HG03060 (cell line): ENCODE data around the gene GTF3C4.
"Not testable (repeated sequence)": the region's sequence is repeated elsewhere in the genome, so short reads cannot be mapped to it uniquely, and the experiment has no call there.

Source experiments
- ATAC-seq: cut with Tn5 transposase; IDR thresholded peaks from one replicate; pipeline ENCODE4 v1.9.1; 2021; ENCODE audit warnings: low read depth, moderate number of reproducible peaks; ENCODE audit not compliant: unreplicated experiment

Gene GTF3C4

DNA sequence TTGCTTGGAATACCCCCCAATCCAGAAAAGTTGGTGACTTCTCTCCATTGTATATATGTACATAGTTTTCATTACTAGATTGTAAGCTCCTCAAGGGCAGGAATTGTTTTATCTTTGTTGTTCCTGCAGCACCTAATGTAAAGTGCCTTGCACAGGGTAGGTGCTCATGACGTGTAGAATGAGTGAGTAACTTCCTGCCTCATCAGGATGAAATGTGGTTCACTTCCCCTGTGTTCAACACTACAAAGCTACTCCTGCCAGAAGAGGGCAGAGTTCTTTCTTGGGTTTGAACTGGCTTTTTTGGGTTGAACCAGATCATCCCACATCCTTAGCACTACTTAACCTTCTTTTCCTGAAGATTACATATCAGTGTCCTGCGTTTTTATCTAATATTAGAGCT is 23.9 kb downstream of the GTF3C4 start:
- ATAC-seq: no peak

DNA sequence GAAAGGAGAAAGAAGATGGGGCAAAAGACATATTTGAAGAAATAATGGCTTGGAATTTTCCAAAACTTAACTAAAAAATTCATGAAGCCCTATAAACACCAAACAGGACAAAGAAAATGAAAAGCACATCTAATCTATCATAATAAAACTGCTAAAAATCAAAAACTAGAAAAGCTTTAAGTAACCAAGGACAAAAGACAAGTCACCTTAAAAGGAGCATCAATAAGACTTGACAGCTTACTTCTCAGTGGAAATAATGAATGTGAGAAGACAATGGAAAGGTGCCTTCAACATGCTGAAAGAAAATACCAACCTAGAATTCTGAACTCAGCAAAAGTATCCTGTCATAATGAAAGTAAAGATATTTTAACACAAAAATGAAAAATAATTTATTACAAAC is 27.0 kb downstream of the GTF3C4 start:
- ATAC-seq: no peak

DNA sequence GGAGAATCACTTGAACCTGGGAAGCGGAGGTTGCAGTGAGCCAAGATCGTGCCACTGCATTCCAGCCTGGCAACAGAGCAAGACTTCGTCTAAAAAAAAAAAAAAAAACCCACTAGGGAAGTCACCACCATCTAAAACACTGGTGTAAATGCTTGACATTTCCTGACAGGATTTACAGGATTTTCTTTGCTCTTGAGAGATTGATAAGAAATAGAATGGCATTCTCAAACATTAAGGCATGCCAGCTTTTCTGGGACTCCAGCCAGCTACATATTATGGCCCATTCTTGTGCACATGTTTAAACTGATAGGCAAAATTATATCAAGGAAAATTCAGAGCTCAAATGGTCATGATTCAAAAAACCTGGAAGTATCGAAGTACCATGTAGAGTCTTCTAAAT is 28.7 kb downstream of the GTF3C4 start:
- no peak for ATAC-seq

DNA sequence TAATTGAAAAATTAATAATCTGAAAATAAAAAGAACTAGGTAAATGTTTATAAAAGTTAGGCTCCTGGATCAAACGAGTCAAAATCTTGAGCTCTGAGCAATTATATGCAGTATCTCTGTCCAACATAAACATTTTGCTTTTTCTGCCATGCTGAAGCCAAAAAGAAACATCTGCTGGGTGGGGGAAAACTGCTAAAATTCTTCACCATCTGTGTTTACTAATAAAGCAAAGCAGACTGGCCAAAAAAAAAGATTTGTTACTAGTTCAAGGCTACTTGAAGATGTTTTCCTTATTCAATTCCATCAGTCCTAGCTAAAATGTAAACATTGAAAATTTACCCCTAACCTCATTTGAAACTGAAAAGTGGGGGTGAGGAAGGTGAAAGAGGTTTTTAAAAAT is 29.7 kb downstream of the GTF3C4 start:
- ATAC-seq: no peak

DNA sequence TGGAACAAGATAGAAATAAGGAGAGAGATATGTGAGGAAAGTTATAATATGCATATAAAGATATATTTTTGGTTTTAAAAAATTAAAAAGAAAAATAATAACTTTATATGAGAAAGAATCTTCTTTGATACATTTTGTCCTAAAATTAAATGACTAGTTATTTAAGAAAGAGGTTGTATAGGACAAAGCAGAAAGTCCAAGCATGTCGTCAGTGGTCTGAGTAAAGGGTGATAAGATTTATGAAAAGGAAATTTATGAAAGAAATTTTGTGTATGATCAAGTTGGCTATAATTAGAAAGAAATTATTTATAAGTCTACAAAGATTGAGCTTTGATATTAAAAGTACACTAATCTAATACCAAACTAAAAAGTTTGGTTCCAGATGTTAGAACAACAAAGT is 32.0 kb downstream of the GTF3C4 start:
- ATAC-seq: no peak

DNA sequence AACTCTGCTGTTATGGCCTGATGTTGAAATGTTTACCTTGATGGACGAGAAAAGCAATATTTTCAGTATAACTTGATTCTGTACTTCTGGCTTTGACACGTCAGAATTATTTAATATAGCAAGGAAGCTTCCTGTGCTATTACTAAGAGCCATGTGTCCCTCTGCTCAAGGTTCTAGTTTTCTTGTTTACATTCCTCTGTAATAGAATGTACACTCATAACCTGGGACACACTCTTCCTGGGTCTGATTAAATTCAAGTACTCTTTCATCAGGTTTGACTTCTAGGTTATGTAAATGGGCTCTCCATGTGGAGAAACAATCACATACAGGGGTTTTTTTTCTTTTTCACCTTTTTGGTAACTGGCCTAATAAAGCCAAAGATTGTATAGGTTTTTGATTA is 33.1 kb downstream of the GTF3C4 start:
- ATAC-seq: no peak

DNA sequence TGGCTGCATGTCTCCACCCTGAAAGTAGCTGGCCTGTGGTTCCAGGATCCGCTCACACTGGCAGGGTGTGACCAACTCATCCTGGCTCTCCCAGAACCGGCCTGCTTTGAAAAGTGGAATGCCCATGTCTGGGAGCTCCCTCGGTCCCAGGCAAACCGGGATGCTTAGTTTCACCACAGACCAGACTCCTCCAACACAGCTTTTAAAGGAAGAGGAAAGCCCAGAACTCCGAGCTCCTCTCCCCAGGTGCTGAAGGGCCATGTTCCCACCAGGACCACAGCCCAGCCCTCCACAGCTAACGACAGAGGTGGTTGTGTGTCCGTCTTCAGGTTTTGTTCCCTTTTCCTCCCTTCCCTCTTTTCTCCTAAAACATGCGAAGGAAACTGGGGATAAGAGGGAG is 38.0 kb downstream of the GTF3C4 start:
- ATAC-seq: no peak

DNA sequence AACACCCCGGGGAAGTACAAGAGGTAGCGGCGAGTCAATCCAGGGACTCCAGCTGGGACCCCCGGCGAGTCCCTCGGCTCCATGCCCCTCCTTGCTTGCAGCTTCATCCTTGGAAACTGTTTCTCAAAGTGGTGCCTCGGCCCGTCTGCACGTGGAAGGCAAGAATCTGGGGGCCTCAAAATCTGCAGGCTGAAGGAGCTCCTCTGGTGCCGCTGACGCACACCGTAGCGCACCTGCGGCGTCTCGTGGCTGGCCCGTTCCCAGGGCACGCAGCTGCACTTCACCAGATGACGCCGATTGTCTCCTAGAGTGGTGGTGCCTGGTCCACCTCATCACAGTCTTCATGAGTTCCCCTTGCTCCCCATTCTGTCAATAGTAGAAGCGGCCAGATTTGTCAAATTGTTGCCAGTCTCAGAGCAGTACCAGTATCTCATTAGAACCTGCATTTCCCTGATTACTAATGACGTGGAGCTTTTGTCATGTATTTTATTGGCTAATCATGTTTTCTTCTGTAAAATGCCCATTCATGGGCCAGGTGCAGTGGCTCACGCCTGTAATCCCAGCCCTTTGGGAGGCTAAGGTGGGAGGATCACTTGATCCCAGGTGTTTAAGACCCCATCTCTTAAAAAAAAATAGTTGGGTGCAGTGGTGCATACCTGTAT is 38.6 kb downstream of the GTF3C4 start:
- no peak for ATAC-seq

DNA sequence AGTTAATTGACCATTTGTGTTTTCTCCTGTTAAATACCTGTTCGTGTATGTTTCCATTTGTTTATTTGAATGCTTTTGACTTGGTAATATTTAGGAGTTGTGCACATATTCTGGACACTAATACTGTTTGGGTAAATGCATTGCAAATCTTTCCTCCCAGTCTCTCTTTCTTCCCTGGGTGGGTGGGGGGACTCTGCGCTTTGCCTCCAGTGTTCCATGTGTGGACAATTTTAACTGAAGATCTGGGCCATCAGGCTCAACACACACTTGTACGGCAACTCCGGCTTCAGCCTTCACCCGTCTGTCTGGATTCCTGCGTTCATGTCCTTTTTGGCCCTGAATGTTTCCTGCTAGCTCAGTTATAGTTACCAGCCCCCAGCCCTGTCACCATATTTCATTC is 40.1 kb downstream of the GTF3C4 start:
- no peak for ATAC-seq

DNA sequence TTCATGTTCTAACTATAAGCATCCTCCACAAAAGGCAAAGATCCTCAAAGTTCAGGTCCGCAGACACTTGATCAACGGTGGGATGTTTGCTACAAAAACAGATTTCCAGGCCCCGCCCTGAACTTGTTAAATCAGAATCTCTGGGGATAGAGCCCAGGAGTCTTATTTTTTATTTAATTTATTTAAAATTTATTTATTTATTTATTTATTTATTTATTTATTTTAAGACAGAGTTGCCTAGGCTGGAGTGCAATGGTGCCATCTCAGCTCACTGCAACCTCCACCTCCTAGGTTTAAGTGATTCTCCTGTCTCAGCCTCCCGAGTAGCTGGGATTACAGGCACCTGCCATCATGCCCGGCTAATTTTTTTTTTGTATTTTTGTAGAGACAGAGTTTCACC is 40.9 kb downstream of the GTF3C4 start:
- ATAC-seq: not testable (repeated sequence)

DNA sequence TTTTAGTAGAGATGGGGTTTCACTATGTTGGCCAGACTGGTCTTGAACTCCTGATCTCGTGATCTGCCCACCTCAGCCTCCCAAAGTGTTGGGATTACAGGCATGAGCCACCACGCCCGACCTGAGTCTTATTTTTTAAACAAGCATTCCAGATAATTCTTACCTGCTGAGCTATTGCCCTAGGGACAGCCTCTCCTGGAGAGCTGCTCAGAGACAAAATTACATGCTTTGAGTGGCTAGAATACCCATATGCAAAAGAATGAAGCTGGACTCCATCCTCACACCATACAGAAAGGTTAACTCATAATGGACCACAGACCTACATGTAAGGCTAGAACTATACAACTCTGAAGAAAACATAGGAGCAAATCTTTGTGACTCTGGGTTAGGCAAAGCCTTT is 41.6 kb downstream of the GTF3C4 start:
- ATAC-seq: no peak

DNA sequence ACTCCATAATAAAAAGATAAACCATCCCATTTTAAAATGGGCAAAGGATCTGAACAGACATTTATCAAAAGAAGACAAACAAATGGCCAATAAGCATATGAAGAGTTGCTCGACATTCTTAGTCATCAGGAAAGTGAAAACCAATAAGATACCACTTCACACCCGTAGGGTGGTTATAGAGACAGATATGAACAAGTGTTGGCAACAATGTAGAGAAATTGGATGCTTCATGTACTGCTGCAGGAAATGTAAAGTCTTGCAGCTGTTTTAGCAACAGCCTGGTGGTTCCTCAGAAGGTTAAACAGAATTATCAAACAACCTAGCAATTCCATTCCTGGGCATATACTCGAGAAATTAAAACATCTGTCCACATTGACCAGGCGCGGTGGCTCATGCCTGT is 42.5 kb downstream of the GTF3C4 start:
- ATAC-seq: no peak

DNA sequence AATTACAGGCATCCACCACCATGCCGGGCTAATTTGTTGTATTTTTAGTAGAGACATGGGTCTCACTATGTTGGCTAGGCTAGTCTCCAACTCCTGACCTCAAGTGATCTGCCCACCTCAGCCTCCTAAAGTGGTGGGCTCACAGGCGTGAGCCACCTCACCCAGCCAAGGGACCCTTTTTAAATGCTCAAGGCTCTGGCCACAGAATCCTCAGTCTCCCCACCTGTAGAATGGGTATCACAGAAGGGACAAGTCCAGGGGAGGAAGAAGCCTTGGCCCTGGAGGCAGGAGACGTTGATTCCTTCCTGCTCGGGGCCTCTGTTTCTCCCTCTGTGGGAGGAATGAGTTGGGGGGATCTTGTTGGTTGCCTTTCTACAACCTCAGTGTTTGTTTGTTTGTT is 45.7 kb downstream of the GTF3C4 start:
- no peak for ATAC-seq

DNA sequence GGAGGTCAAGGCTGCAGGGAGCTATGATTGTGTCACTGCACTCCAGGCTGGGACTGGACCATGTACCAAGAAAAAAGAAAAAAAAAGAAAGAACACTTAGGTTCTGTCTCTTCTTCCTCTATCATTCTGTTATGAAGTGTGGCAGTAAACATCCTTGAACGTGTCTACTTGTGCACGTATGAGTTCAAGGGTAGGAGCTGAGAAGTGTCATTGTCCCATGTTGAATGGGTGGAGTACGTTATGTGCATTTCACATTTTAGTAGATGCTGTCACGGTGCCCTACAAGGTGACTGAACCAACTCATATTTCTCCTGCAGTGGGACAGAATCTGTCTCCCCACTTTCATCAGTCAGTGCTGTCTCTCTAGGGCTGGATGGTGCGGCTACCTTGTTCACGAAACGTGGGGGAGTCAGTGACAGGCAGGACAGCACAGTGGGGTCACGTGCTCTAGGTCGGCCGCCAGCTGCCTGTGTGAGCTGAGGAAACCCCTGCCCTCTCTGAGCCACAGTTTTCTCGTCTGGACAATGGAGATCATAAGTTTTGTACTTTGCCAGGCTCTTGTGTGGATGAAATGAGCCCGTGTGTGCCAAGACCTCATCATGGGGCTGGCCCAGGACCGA is 47.2 kb downstream of the GTF3C4 start:
- ATAC-seq: no peak

DNA sequence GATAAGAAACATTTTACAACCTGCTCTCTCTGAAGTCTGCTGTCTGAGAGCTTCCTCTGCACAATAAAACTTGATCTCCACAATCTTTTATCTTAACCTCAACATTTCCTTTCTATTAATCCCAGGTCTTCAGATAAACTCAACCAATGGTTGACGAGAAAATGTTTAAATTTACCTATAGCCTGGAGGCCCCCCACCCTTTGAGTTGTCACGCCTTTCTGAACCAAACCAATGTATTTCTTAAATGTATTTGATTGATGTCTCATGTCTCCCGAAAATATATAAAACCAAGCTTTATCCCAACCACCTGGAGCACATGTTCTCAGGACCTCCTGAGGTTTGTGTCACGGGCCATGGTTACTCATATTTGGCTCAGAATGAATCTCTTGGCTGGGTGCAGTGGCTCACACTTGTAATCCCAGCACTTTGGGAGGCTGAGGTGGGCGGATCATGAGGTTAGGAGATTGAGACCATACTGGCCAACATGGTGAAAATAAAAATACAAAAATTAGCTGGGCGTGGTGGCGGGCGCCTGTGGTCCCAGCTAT is 48.2 kb downstream of the GTF3C4 start:
- not testable (repeated sequence) for ATAC-seq

DNA sequence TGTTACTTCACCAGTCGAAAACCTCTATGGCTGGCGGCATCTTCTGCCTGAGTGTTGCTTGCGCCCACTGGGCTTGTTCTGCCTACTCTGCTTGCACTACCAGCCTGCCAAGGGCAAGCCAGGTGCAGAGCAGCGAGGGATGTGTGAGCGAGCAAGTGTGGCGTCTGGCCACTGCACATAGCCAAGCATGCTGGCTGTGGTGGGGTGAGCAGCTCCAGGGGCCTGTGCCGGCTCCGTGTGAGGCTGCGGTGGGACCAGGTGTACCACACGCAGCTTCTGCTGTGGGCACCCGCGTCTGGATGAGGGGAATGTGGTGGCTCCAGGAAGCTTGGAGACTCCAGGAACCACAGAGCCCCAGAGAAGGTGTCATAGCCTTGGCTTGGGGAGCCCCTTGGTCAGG is 51.4 kb downstream of the GTF3C4 start:
- ATAC-seq: no peak

DNA sequence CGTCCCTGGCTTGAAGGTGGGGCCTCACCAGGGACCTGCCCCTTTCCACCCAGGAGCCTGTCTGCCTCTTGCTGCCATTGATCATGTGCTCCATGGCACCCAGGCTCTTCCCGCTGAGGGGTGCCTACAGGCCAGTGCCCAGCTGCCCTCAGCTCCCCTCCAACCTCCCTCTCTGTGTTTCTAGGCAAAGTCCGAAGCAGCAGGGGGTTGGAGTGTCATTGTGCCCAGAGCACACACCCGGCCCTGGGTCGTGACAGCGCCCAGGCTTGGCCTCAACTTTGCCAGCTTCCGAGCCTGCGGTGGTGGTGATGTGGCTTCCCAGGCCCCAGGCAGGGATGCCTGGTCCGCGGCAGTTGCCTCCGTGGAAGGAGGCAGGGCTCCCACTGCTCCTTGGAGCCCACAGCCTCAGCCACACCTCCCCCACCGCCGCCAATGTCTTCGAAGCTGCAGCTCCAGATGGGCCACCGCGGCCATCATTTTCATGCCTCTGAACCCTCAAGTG is 52.4 kb downstream of the GTF3C4 start:
- ATAC-seq: no peak

DNA sequence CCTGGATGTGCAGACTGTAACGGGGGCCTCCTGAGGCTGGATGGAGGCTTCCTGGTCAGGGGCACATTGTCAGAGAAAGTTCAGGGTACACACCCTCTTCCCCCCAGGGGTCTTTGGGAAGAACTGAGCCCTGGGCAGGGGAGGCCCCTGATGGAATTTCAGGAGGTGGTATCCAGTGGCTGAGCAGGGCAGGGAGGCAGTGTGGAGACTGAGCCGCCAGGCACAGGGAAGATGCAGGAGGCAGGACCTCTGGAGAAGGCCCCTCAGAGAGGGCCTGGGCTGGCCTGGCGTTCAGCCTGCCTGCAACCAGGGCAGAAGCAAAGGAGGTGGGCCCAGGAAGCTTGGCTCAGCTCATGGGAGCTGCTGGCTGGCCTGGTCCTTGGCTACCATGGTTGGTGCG is 53.5 kb downstream of the GTF3C4 start:
- no peak for ATAC-seq

DNA sequence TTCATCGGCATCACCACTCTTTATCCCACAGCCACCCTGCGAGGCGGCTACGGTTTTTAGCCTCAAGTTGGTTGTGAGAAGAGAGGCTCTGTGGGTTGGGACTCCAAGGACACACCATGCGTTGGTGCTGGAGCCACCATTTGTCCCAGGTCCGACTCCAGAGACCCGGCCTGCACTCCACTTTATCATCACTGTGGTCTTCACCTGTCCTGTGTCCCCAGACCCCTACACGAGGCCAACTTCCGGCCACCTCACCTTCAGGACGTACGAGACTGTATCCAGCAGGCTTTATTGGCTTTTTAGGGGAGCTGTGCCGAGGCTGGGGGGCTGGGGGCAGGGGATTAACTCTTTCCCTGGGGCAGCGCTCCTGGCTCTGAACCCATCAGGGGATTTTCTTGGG is 55.0 kb downstream of the GTF3C4 start:
- ATAC-seq: no peak

DNA sequence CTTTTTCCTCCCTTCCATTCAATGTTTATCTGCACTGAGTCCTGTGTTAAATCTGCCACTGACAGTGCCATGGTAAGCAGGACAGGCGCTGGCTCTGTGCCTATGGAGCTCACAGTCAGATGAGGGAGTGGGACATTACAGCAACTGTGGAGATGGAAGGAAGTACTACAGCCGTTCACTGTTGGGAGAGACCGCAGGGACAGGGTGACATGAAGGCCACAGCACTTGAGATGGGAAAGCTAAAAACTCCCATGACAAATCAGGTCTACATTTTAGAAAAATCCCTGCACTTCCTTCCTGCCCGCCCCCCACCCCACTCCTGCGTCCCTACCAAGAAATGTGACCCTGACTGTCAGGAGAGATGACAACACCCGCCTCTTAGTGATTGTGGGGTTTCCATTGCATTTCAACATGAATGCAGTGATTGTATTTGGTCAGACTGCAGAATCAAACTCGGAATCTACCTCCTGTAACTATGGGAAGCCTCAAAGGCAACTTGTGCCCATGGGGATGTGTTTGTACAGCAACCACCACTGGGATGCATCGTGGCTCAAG is 56.4 kb downstream of the GTF3C4 start:
- no peak for ATAC-seq

DNA sequence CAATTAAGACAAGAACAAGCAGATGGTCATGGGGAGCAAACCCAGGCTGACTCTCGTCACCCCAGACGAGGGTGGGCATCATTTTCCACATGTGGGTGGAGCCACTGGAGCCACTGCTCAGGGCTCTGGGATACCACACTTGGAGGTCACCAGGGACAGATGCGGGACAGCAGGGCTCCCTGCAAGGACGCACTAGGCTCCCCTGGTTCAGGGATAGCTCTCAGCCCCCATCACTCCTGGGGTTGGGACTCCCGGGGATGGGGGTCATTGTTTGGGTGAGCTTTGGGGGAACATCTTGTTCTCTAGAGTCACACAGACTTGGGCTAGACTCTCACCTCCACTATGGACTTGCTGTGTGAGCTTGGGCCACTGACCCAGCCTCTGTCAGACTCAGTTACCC is 57.8 kb downstream of the GTF3C4 start:
- no peak for ATAC-seq

DNA sequence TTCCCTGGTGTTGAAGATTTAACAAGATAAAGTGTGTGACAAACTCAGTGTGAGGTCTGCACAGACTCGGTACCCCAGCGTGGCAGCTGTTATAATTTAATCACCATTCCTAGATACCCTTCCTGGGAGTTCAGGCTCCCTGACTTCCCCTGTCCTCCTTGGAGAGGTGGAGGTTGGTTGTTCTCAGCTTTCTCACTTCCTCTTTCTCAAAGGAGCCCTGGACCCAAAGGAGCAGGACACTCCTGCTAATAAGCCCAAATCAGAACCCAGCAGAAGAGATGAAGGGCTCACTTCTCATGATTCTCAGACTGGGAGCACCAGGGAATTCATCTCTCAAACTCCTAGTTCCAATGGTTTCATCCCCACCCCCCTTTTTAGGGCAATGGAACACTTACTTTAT is 58.2 kb downstream of the GTF3C4 start:
- ATAC-seq: no peak
